HEK293 (cell line): ENCODE results near the gene SCTR.

Experiments
- CTCF ChIA-PET: fragments of 350-600 bp; formaldehyde crosslinking; extraction: SDS; loops from one replicate; lab custom pipeline; 2021; ENCODE audit warnings: antibody characterized with exemption; lab: Yijun Ruan, JAX
- POLR2A ChIA-PET: fragments of 300-600 bp; formaldehyde crosslinking; extraction: SDS; loops from one replicate; lab custom pipeline; 2020; ENCODE audit warnings: antibody characterized with exemption, inconsistent platforms; lab: Yijun Ruan, JAX
- H3K27ac ChIP-seq: fragments of 200-500 bp; sonication (Bioruptor generic); 2 replicates; pipeline ENCODE4 v1.5.1; 2014; ENCODE audit warnings: low read depth, low read length, control low read depth, inconsistent platforms; ENCODE audit errors: extremely low read depth
- H3K36me3 ChIP-seq, 2 experiments: fragments of 200-500 bp in 1 of 2; sonication (Bioruptor generic) in 1 of 2; 1 replicate in 1 of 2; 2 replicates in 1 of 2; pipeline ENCODE4 v1.5.1; 2014 to 2017; ENCODE audit warnings: inconsistent platforms in 2 of 2, low read length in 2 of 2; ENCODE audit not compliant: control insufficient read depth in 2 of 2, insufficient read depth in 1 of 2
- H3K4me1 ChIP-seq: fragments of 200-500 bp; sonication (Bioruptor generic); 2 replicates; pipeline ENCODE4 v1.5.1; 2014; ENCODE audit warnings: mild to moderate bottlenecking, low read length, inconsistent platforms; ENCODE audit not compliant: control insufficient read depth, insufficient read depth
- H3K4me3 ChIP-seq: 2 replicates; pipeline ENCODE4 v1.5.1; 2011; ENCODE audit warnings: low read depth, mild to moderate bottlenecking, control low read depth, low read length, moderate library complexity
- H3K9me3 ChIP-seq: fragments of 200-500 bp; sonication (Bioruptor generic); 2 replicates; pipeline ENCODE4 v1.5.1; 2014; ENCODE audit warnings: low read depth, low read length, inconsistent platforms; ENCODE audit not compliant: control insufficient read depth, insufficient read depth
- BCL11B ChIP-seq: fragments of 450-650 bp; formaldehyde crosslinking; IDR thresholded peaks from 2 replicates; pipeline ENCODE4 v1.5.1; 2016; ENCODE audit warnings: low read depth, missing biosample characterization, missing genetic modification characterization
- CTCF ChIP-seq: fragments of 450-650 bp; formaldehyde crosslinking; IDR thresholded peaks from 2 replicates; pipeline ENCODE4 v1.5.1; 2016; ENCODE audit warnings: missing biosample characterization, missing genetic modification characterization
- KLF7 ChIP-seq: fragments of 450-650 bp; formaldehyde crosslinking; IDR thresholded peaks from 2 replicates; pipeline ENCODE4 v1.5.1; 2016; ENCODE audit warnings: missing biosample characterization, missing genetic modification characterization, borderline replicate concordance
- MZF1 ChIP-seq: fragments of 450-650 bp; formaldehyde crosslinking; IDR thresholded peaks from 2 replicates; pipeline ENCODE4 v1.5.1; 2017; ENCODE audit warnings: missing biosample characterization, missing genetic modification characterization, borderline replicate concordance
- SP2 ChIP-seq: fragments of 450-650 bp; formaldehyde crosslinking; IDR thresholded peaks from 2 replicates; pipeline ENCODE4 v1.5.1; 2016; ENCODE audit warnings: missing biosample characterization, missing genetic modification characterization
- WT1 ChIP-seq: fragments of 450-650 bp; formaldehyde crosslinking; IDR thresholded peaks from 2 replicates; pipeline ENCODE4 v1.5.1; 2016; ENCODE audit warnings: missing biosample characterization, missing genetic modification characterization
- YY1 ChIP-seq: fragments of 450-650 bp; formaldehyde crosslinking; IDR thresholded peaks from 2 replicates; pipeline ENCODE4 v1.5.1; 2018; ENCODE audit warnings: missing biosample characterization, missing genetic modification characterization
- ZBTB6 ChIP-seq: fragments of 450-650 bp; formaldehyde crosslinking; IDR thresholded peaks from 2 replicates; pipeline ENCODE4 v1.5.1; 2017; ENCODE audit warnings: missing biosample characterization, missing genetic modification characterization
- ZFHX2 ChIP-seq: fragments of 450-650 bp; formaldehyde crosslinking; conservative IDR thresholded peaks from 2 replicates; pipeline ENCODE4 v1.5.1; 2016; ENCODE audit warnings: missing biosample characterization, missing genetic modification characterization
- ZNF155 ChIP-seq: fragments of 450-650 bp; formaldehyde crosslinking; IDR thresholded peaks from 2 replicates; pipeline ENCODE4 v1.5.1; 2016; ENCODE audit warnings: missing biosample characterization, missing genetic modification characterization
- ZNF26 ChIP-seq: fragments of 450-650 bp; formaldehyde crosslinking; IDR thresholded peaks from 2 replicates; pipeline ENCODE4 v1.5.1; 2016; ENCODE audit warnings: missing biosample characterization, missing genetic modification characterization
- ZNF335 ChIP-seq: fragments of 450-650 bp; formaldehyde crosslinking; conservative IDR thresholded peaks from 2 replicates; pipeline ENCODE4 v1.5.1; 2016; ENCODE audit warnings: missing biosample characterization, missing genetic modification characterization
- ZNF354C ChIP-seq: fragments of 450-650 bp; formaldehyde crosslinking; IDR thresholded peaks from 2 replicates; pipeline ENCODE4 v1.5.1; 2016; ENCODE audit warnings: missing biosample characterization, missing genetic modification characterization, low read depth, borderline replicate concordance
- ZNF426 ChIP-seq: fragments of 450-650 bp; formaldehyde crosslinking; IDR thresholded peaks from 2 replicates; pipeline ENCODE4 v1.5.1; 2017; ENCODE audit warnings: missing biosample characterization, missing genetic modification characterization, mild to moderate bottlenecking, inconsistent platforms, moderate library complexity
- ZNF433 ChIP-seq: fragments of 450-650 bp; formaldehyde crosslinking; IDR thresholded peaks from 2 replicates; pipeline ENCODE4 v1.5.1; 2016; ENCODE audit warnings: missing biosample characterization, missing genetic modification characterization, low read depth
- ZNF529 ChIP-seq: fragments of 450-650 bp; formaldehyde crosslinking; IDR thresholded peaks from 2 replicates; pipeline ENCODE4 v1.5.1; 2017; ENCODE audit warnings: missing genetic modification characterization, missing biosample characterization; ENCODE audit not compliant: insufficient replicate concordance
- ZNF530 ChIP-seq: fragments of 450-650 bp; formaldehyde crosslinking; IDR thresholded peaks from 2 replicates; pipeline ENCODE4 v1.5.1; 2016; ENCODE audit warnings: low read depth, missing biosample characterization, missing genetic modification characterization
- ZNF544 ChIP-seq: fragments of 450-650 bp; formaldehyde crosslinking; IDR thresholded peaks from 2 replicates; pipeline ENCODE4 v1.5.0; 2017; ENCODE audit warnings: missing biosample characterization, missing genetic modification characterization
- ZNF548 ChIP-seq: fragments of 450-650 bp; formaldehyde crosslinking; IDR thresholded peaks from 2 replicates; pipeline ENCODE4 v1.5.1; 2016; ENCODE audit warnings: missing biosample characterization, missing genetic modification characterization
- ZNF623 ChIP-seq: fragments of 450-650 bp; formaldehyde crosslinking; IDR thresholded peaks from 2 replicates; pipeline ENCODE4 v1.5.1; 2016; ENCODE audit warnings: missing biosample characterization, missing genetic modification characterization
- ZNF664 ChIP-seq: fragments of 450-650 bp; formaldehyde crosslinking; IDR thresholded peaks from 2 replicates; pipeline ENCODE4 v1.5.1; 2016; ENCODE audit warnings: missing biosample characterization, missing genetic modification characterization
- ZNF677 ChIP-seq: fragments of 450-650 bp; IDR thresholded peaks from 2 replicates; pipeline ENCODE4 v1.5.0; 2018; ENCODE audit warnings: missing biosample characterization, mild to moderate bottlenecking, missing genetic modification characterization, moderate library complexity
- ZNF785 ChIP-seq: fragments of 450-650 bp; formaldehyde crosslinking; IDR thresholded peaks from 2 replicates; pipeline ENCODE4 v1.5.1; 2016; ENCODE audit warnings: missing biosample characterization, missing genetic modification characterization
- ZSCAN16 ChIP-seq: fragments of 450-650 bp; formaldehyde crosslinking; IDR thresholded peaks from 2 replicates; pipeline ENCODE4 v1.5.1; 2016; ENCODE audit warnings: missing biosample characterization, missing genetic modification characterization

SCTR gene

GRCh38 chr2:119521433-119522050 lies 2.7 kb downstream of the SCTR start:
- ChIA-PET CTCF (interaction anchor here (0.6 to 1.1 kb wide), 2 partner anchors 44 to 1159 kb away, joined by 3 read pairs; no protein-coding TSS in a partner anchor), POLR2A (no interaction called here)
- Histone ChIP-seq H3K36me3 (no peaks in the 10 kb centered on the region), H3K9me3 (no peaks in the 10 kb centered on the region), H3K4me3 (no peak overlapping the region), H3K27ac (no peak overlapping the region), H3K4me1 (no peaks in the 10 kb centered on the region; the same call in 1 of the 2 replicates)
- TF ChIP-seq MZF1 (tag by site-specific recombination) (no peak), BCL11B (no peak), ZNF335 (tag by site-specific recombination) (no peak), ZNF354C (tag by site-specific recombination) (no peak), ZNF529 (tag by site-specific recombination) (no peak), ZNF548 (tag by site-specific recombination) (no peak), ZFHX2 (tag by site-specific recombination) (no peak)

GRCh38 chr2:119520696-119521432 lies 3.4 kb downstream of the SCTR start:
- Histone ChIP-seq H3K36me3 (no peaks in the 10 kb centered on the region), H3K9me3 (no peaks in the 10 kb centered on the region), H3K4me3 (no peak overlapping the region), H3K27ac (no peak overlapping the region), H3K4me1 (no peaks in the 10 kb centered on the region; the same call in 1 of the 2 replicates)
- TF ChIP-seq ZNF426 (tag by site-specific recombination): no peak
- no peak for TF ChIP-seq ZBTB6 (tag by site-specific recombination)
- TF ChIP-seq ZNF155: no peak
- 0 out of 2 replicates have a peak, but pooled peaks have one; percentile 47 for TF ChIP-seq ZNF544 (tag by site-specific recombination)
- no peak for TF ChIP-seq SP2
- TF ChIP-seq ZNF530 (tag by site-specific recombination): no peak
- ChIA-PET CTCF (interaction anchor here (0.7 to 1.1 kb wide), 2 partner anchors 44 to 90 kb away, joined by 3 to 4 read pairs; no protein-coding TSS in a partner anchor), POLR2A (no interaction called here)

- CTCF ChIA-PET: interaction anchor here (0.6 to 3.7 kb wide), 9 partner anchors 8 to 209 kb away, joined by 3 to 12 read pairs (median 4); no protein-coding TSS in a partner anchor
- H3K4me1 ChIP-seq: no peaks in the 10 kb centered on the region
- H3K9me3 ChIP-seq: no peaks in the 10 kb centered on the region
- POLR2A ChIA-PET: no interaction called here
- no peak overlapping the region for H3K27ac ChIP-seq
- H3K4me3 ChIP-seq: no peak overlapping the region
- H3K36me3 ChIP-seq: no peaks in the 10 kb centered on the region
- TF ChIP-seq ZNF785 (tag by site-specific recombination) (no peak), KLF7 (tag by site-specific recombination) (no peak), BCL11B (no peak), ZNF529 (tag by site-specific recombination) (no peak), ZNF664 (tag by site-specific recombination) (no peak), ZNF433 (tag by site-specific recombination) (no peak), YY1 (no peak), ZNF335 (tag by site-specific recombination) (no peak), CTCF (tag by site-specific recombination) (no peak), ZNF623 (tag by site-specific recombination) (no peak), ZSCAN16 (tag by site-specific recombination) (no peak), ZNF677 (no peak), ZNF26 (no peak), WT1 (tag by site-specific recombination) (no peak)
Measured at GRCh38 chr2:119519057-119519408, 5.2 kb downstream of the SCTR start.
